ENCODE data around the gene PIK3R4.

PIK3R4 gene

DNA sequence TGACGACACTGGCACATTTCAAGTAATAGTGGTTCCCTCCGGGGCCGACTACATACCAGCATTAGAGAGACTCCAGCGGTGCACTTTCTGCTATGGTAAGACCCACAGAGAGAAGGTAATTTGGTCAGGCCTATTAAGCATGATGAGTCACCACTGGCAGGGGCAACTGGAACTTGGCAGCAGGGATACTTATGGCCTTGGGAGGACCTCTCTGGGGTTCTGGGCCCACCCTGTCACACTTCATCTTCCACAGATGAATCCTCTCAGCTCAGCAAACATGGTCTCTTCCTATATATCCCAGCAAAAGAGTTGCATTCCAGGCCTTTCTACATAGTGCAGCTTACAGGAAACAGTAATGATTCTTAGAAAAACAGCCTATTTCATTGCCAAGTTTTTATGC, 88.0 kb downstream of the PIK3R4 start:
- no peak overlapping the region for H3K27ac ChIP-seq (ENCODE audit: low read depth, low read length)

DNA sequence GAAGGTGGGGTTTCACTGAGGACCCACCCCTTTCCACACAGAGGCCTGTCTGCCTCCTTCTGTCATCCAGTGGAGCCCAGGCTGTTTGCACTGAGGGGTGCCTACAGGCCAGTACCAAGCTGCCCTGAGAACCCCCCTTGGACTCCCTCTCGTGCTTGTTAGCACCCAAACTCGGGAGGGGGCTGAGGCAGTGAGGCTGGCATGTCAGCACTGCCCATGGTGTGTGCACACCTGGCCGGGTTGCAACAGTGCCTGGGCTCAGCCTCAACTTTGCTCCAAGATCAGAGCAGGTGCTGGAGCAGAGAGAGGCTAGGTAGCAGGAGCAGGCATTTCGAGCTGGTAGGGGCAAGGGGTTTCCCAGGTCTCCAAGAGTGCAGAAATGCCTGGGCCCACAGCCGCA, 90.0 kb downstream of the PIK3R4 start:
- Histone ChIP-seq H3K27me3 (ENCODE audit: insufficient read depth, low read length) (no peaks in the 10 kb centered on the region), H3K36me3 (ENCODE audit: insufficient read depth, low read length) (no peaks in the 10 kb centered on the region), H3K4me3 (ENCODE audit: low read length) (no peak overlapping the region), H3K27ac (ENCODE audit: low read depth, low read length) (no peak overlapping the region), H3K9ac (ENCODE audit: low read depth, low read length) (no peak overlapping the region), H3K4me1 (ENCODE audit: insufficient read depth, low read length) (no peaks in the 10 kb centered on the region), H3K9me3 (ENCODE audit: insufficient read depth, low read depth, low read length) (no peaks in the 10 kb centered on the region)
- WGBS: 90% methylated on average over 5 of the region's 5 CpGs

More for the DNA sequence above, 88.0 kb downstream of the PIK3R4 start:
- Histone ChIP-seq H3K9me3 (ENCODE audit: insufficient read depth, low read depth, low read length) (no peaks in the 10 kb centered on the region), H3K4me1 (ENCODE audit: insufficient read depth, low read length) (no peaks in the 10 kb centered on the region), H3K9ac (ENCODE audit: low read depth, low read length) (no peak overlapping the region), H3K4me3 (ENCODE audit: low read length) (no peak overlapping the region), H3K36me3 (ENCODE audit: insufficient read depth, low read length) (no peaks in the 10 kb centered on the region), H3K27me3 (ENCODE audit: insufficient read depth, low read length) (no peaks in the 10 kb centered on the region)
- 94% methylated on average over 4 of the region's 4 CpGs for WGBS

- H3K27me3 ChIP-seq (ENCODE audit: insufficient read depth, low read length): no peaks in the 10 kb centered on the region
- H3K36me3 ChIP-seq (ENCODE audit: insufficient read depth, low read length): no peaks in the 10 kb centered on the region
- no peaks in the 10 kb centered on the region for H3K9me3 ChIP-seq (ENCODE audit: insufficient read depth, low read depth, low read length)
- 90% methylated on average over 1 of the region's 2 CpGs for whole genome bisulfite sequencing
- H3K9ac ChIP-seq (ENCODE audit: low read depth, low read length): no peak overlapping the region
- no peak overlapping the region for H3K4me3 ChIP-seq (ENCODE audit: low read length)
- H3K27ac ChIP-seq (ENCODE audit: low read depth, low read length): no peak overlapping the region
- H3K4me1 ChIP-seq (ENCODE audit: insufficient read depth, low read length): no peaks in the 10 kb centered on the region
Observed at GRCh38 chr3:130654921-130655320, 91.7 kb downstream of the PIK3R4 start.

GRCh38 chr3:130654091-130654490, 92.5 kb downstream of the PIK3R4 start:
- 94% methylated on average over 1 of the region's 1 CpG for WGBS
- Histone ChIP-seq H3K27me3 (ENCODE audit: insufficient read depth, low read length) (no peaks in the 10 kb centered on the region), H3K4me3 (ENCODE audit: low read length) (no peak overlapping the region), H3K9me3 (ENCODE audit: insufficient read depth, low read depth, low read length) (no peaks in the 10 kb centered on the region), H3K27ac (ENCODE audit: low read depth, low read length) (no peak overlapping the region), H3K9ac (ENCODE audit: low read depth, low read length) (no peak overlapping the region), H3K4me1 (ENCODE audit: insufficient read depth, low read length) (no peaks in the 10 kb centered on the region), H3K36me3 (ENCODE audit: insufficient read depth, low read length) (no peaks in the 10 kb centered on the region)

DNA sequence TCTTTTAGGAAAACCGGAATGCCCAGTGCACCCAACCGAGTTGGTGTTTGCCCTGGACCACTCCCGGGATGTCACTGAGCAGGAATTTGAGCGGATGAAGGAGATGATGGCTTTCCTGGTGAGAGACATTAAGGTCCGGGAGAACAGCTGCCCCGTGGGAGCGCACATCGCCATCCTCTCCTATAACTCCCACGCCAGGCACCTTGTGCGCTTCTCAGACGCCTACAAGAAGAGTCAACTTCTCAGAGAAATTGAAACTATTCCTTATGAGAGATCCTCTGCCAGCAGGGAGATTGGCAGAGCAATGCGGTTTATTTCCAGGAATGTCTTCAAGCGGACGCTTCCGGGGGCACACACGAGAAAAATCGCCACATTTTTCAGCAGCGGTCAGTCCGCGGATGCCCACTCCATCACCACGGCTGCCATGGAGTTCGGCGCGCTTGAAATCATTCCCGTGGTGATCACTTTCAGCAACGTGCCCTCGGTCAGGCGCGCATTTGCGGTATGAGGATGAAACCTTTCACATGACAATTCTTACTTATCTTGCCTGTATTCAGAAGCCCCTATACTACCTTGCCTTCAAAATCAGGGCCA, 97.5 kb downstream of the PIK3R4 start:
- no peak overlapping the region for H3K27ac ChIP-seq (ENCODE audit: low read depth, low read length)
- no peaks in the 10 kb centered on the region for H3K9me3 ChIP-seq (ENCODE audit: insufficient read depth, low read depth, low read length)
- no peaks in the 10 kb centered on the region for H3K27me3 ChIP-seq (ENCODE audit: insufficient read depth, low read length)
- no peaks in the 10 kb centered on the region for H3K4me1 ChIP-seq (ENCODE audit: insufficient read depth, low read length)
- H3K4me3 ChIP-seq (ENCODE audit: low read length): no peak overlapping the region
- H3K9ac ChIP-seq (ENCODE audit: low read depth, low read length): no peak overlapping the region
- H3K36me3 ChIP-seq (ENCODE audit: insufficient read depth, low read length): no peaks in the 10 kb centered on the region
- WGBS: 94% methylated on average over 30 of the region's 30 CpGs

GRCh38 chr3:130648293-130648692, 98.3 kb downstream of the PIK3R4 start:
- no peaks in the 10 kb centered on the region for H3K27me3 ChIP-seq (ENCODE audit: insufficient read depth, low read length)
- H3K4me3 ChIP-seq (ENCODE audit: low read length): no peak overlapping the region
- no peaks in the 10 kb centered on the region for H3K4me1 ChIP-seq (ENCODE audit: insufficient read depth, low read length)
- no peak overlapping the region for H3K9ac ChIP-seq (ENCODE audit: low read depth, low read length)
- WGBS: 100% methylated on average over 2 of the region's 2 CpGs
- no peak overlapping the region for H3K27ac ChIP-seq (ENCODE audit: low read depth, low read length)
- H3K9me3 ChIP-seq (ENCODE audit: insufficient read depth, low read depth, low read length): no peaks in the 10 kb centered on the region
- no peaks in the 10 kb centered on the region for H3K36me3 ChIP-seq (ENCODE audit: insufficient read depth, low read length)

GRCh38 chr3:130645261-130645660, 101.4 kb downstream of the PIK3R4 start:
- Histone ChIP-seq H3K9me3 (ENCODE audit: insufficient read depth, low read depth, low read length) (no peaks in the 10 kb centered on the region), H3K4me1 (ENCODE audit: insufficient read depth, low read length) (no peaks in the 10 kb centered on the region), H3K27ac (ENCODE audit: low read depth, low read length) (no peak overlapping the region), H3K9ac (ENCODE audit: low read depth, low read length) (no peak overlapping the region), H3K27me3 (ENCODE audit: insufficient read depth, low read length) (no peaks in the 10 kb centered on the region), H3K36me3 (ENCODE audit: insufficient read depth, low read length) (no peaks in the 10 kb centered on the region), H3K4me3 (ENCODE audit: low read length) (no peak overlapping the region)
- 100% methylated on average over 1 of the region's 1 CpG for WGBS

DNA sequence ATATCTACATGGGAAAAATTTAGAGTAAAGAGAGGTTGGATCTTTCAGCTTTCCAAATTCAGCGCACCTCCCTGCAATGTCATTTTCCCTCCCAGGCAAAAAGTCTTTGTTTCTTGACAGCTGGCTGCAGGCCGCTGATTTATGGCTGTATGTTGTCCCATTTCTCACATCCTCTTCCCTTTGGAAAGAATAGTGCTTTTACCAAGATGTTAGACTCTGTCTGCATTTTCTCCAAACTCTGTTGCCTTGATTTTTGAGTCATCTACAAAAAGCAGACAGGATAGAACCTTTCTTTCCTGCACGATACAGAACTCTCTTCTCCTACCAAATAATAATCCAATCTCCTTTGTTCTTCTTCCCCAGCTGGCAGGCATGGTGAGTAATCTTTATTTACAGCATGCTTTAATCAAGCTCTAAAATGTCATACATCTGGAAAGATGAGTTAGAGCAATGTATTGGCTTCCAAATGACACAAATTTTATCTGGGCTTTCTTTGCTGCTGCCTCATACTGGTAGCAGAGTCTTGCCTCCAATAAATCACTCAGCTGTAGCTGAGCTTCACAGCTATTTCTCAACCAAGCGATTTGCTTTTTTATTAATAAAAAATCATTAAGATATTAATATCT, 101.9 kb downstream of the PIK3R4 start:
- H3K27me3 ChIP-seq (ENCODE audit: insufficient read depth, low read length): no peaks in the 10 kb centered on the region
- H3K4me3 ChIP-seq (ENCODE audit: low read length): no peak overlapping the region
- H3K9ac ChIP-seq (ENCODE audit: low read depth, low read length): no peak overlapping the region
- no peak overlapping the region for H3K27ac ChIP-seq (ENCODE audit: low read depth, low read length)
- H3K36me3 ChIP-seq (ENCODE audit: insufficient read depth, low read length): no peaks in the 10 kb centered on the region
- no peaks in the 10 kb centered on the region for H3K4me1 ChIP-seq (ENCODE audit: insufficient read depth, low read length)
- 91% methylated on average over 3 of the region's 4 CpGs for WGBS
- no peaks in the 10 kb centered on the region for H3K9me3 ChIP-seq (ENCODE audit: insufficient read depth, low read depth, low read length)

DNA sequence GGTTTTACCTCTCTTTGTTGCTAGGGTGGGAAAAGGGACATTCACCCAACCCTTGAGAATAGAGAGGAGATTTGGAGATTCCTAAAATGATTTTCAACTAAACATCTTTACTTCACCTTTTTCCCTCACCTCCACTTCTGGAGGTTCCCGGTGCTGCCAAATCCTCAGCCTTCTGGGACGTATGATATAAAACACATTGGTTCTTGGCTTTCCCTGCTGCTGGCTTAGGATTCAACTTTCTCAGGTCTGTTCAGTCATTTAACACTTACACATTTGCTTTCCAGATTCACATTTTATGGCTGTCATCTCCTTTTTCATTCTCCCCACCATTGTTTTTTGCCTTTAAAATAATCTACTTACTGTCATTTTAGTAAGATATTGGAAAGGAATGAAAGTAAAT, 106.6 kb downstream of the PIK3R4 start:
- 95% methylated on average over 2 of the region's 2 CpGs for WGBS
- H3K9ac ChIP-seq (ENCODE audit: low read depth, low read length): no peak overlapping the region
- no peaks in the 10 kb centered on the region for H3K9me3 ChIP-seq (ENCODE audit: insufficient read depth, low read depth, low read length)
- H3K27me3 ChIP-seq (ENCODE audit: insufficient read depth, low read length): no peaks in the 10 kb centered on the region
- H3K36me3 ChIP-seq (ENCODE audit: insufficient read depth, low read length): no peaks in the 10 kb centered on the region
- H3K4me1 ChIP-seq (ENCODE audit: insufficient read depth, low read length): no peaks in the 10 kb centered on the region
- no peak overlapping the region for H3K27ac ChIP-seq (ENCODE audit: low read depth, low read length)
- no peak overlapping the region for H3K4me3 ChIP-seq (ENCODE audit: low read length)

GRCh38 chr3:130636480-130637234, 110.0 kb downstream of the PIK3R4 start:
- Histone ChIP-seq H3K36me3 (ENCODE audit: insufficient read depth, low read length) (no peaks in the 10 kb centered on the region), H3K27me3 (ENCODE audit: insufficient read depth, low read length) (no peaks in the 10 kb centered on the region), H3K4me3 (ENCODE audit: low read length) (no peak overlapping the region), H3K4me1 (ENCODE audit: insufficient read depth, low read length) (no peaks in the 10 kb centered on the region), H3K9ac (ENCODE audit: low read depth, low read length) (no peak overlapping the region), H3K27ac (ENCODE audit: low read depth, low read length) (no peak overlapping the region), H3K9me3 (ENCODE audit: insufficient read depth, low read depth, low read length) (no peaks in the 10 kb centered on the region)
- no CpG with 5 or more reads among the region's 1 CpG for WGBS

GRCh38 chr3:130635978-130636377, 110.7 kb downstream of the PIK3R4 start:
- Histone ChIP-seq H3K27ac (ENCODE audit: low read depth, low read length) (no peak overlapping the region), H3K4me1 (ENCODE audit: insufficient read depth, low read length) (no peaks in the 10 kb centered on the region), H3K4me3 (ENCODE audit: low read length) (no peak overlapping the region), H3K9me3 (ENCODE audit: insufficient read depth, low read depth, low read length) (no peaks in the 10 kb centered on the region), H3K36me3 (ENCODE audit: insufficient read depth, low read length) (no peaks in the 10 kb centered on the region), H3K9ac (ENCODE audit: low read depth, low read length) (no peak overlapping the region), H3K27me3 (ENCODE audit: insufficient read depth, low read length) (no peaks in the 10 kb centered on the region)
